Subcutaneous adipose tissue (tissue), 4 donors: Measurements from ENCODE around the gene GIT2. TPM values are rescaled to one million over a fixed set of nuclear protein-coding genes. Genes with fewer than 3 reads are reported as not detected.

Source experiments
- total RNA-seq, 4 donors: library from RNA; depleted of rRNA; stranded (reverse); fragments of >200 nt; gene quantifications; one replicate each; pipeline ENCODE4 v1.1.0, GENCODE V29; 2016
- TF ChIP-seq, protein P1 (sequence below): fragments of 450-650 bp; IDR thresholded peaks from one replicate; pipeline ENCODE4 v1.5.1; 2016; ENCODE audit warnings: low read depth, mild to moderate bottlenecking, control low read depth, antibody characterized with exemption, moderate library complexity

Gene GIT2
- total RNA-seq, 4 donors from 2014 or later = 41.8 to 66.3 (median 53.5) TPM

DNA sequence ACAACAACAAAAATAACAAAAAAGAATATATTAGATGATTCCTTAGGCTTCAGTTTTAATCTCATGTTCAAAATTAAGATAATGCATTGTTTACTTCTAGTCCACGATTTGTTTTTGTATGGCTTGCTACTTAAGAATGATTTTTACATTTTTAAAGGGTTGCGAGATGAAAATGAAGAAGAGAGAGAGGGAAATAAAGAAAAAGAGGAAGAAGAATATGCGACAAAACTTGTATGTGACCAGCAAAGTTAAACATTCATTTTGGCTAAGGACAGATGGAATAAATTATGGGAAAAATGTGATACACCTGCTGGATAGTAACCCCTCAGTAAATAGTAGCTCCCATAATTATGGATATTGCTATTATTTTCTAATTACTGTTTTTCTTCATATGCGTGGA, 1.2 kb upstream of the GIT2 start:
- TF ChIP-seq, protein P1, sequence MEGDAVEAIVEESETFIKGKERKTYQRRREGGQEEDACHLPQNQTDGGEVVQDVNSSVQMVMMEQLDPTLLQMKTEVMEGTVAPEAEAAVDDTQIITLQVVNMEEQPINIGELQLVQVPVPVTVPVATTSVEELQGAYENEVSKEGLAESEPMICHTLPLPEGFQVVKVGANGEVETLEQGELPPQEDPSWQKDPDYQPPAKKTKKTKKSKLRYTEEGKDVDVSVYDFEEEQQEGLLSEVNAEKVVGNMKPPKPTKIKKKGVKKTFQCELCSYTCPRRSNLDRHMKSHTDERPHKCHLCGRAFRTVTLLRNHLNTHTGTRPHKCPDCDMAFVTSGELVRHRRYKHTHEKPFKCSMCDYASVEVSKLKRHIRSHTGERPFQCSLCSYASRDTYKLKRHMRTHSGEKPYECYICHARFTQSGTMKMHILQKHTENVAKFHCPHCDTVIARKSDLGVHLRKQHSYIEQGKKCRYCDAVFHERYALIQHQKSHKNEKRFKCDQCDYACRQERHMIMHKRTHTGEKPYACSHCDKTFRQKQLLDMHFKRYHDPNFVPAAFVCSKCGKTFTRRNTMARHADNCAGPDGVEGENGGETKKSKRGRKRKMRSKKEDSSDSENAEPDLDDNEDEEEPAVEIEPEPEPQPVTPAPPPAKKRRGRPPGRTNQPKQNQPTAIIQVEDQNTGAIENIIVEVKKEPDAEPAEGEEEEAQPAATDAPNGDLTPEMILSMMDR = no peak

DNA sequence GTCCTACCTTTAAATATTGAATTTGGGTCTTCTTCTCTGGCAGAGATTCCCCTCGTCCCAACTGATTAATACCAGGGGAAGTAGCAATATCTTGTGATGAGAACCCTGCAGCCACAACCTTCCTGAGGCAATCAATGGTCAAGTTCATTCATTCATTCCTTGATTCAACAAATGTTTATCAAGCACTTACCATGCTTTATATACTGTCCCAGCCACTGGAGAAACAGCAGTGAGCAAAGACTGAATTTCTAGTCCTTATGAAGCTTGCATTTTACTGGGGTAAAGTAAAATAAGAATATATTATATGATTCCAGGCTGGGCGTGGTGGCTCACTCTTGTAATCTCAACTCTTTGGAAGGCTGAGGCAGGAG, 300 bp upstream of the GIT2 start:
- TF ChIP-seq, protein P1 = no peak

DNA sequence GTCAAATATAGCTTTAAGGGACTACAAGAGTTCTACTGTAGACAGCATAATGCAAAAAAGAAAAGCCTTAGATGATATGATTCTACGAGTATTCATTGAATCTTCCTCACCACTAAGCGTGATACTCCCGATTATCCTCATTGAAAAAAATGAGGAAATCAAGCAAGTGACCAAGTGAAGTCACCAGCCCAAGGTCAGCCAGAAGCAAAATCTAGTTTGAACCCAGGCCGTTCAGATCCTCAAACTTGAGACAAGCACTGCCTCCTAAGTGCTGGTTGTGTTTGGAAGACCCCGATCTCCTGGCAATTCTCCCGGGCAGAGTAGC, 845 bp downstream of the GIT2 start:
- TF ChIP-seq, protein P1 = no peak

DNA sequence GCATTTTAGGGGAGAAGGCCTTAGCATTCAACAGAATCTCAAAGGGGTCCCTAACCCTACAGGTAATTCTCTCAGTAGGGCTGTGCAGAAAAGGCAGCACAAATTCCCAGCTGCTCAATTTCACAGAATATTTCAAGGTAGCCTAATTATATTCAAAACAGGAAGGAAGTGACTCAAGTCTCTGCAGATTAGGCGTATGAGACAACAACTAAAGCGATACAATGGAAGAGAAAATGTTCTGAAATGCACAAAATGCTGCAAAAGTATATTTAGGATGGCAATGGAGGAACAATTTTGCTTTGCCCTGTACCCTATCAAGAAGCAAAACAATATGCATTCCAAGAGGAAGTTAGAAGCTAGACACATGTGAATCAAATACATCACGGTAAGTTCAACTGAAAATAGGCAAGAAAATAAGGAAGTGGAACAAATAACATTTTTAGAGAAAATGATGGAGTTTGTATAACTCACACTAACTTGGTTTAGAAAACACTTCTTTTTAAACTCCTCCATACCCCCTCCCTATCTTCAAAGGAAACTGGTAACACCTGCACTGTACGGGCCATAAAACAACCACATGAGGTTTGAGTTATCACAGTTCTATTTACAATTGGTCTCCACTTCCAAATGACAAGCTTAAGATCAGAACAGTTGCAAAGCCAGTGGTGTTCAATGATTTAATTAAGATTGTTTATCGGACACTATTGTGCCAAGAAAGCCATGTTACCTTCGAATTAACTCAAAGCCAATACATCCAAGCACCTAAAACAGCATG, 1.6 kb downstream of the GIT2 start:
- TF ChIP-seq, protein P1 = no peak

DNA sequence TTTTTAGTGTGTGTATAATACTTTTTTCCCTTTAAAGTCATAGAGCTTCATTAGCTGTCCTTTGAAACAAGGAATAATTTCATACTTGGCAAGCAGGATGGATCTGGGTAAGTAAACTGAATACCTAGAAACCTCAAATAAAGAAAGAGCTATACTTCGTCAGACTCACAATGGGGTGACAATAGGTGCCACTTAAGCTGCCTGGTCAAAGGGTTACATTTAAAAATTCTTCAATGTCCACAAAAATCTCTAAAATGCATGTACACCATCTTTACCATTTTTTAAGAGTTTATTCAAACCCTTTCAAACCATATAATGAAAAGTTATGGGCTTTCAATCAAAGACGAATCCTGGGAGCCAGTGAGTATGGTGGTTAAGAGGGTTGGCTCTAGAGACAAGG, 3.1 kb downstream of the GIT2 start:
- TF ChIP-seq, protein P1 = no peak

DNA sequence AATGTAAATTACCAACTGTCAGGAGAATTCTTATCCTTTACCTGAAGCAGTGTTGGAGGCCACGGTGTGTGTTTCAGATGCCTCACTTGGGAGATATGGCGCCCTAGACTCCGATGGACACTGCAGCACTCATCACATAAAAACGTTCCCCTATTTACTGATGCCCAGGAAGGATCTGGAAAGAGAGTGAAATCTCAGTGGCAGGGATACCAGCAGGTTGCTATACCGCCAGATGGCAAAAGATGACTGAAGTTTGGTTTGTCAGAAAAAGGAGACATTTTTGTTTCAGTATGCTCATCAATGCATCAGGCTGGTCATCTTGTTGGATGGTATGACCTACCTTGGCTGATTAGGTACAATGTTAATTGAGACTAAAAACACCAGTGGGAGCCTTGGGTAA, 4.6 kb downstream of the GIT2 start:
- TF ChIP-seq, protein P1 = no peak

DNA sequence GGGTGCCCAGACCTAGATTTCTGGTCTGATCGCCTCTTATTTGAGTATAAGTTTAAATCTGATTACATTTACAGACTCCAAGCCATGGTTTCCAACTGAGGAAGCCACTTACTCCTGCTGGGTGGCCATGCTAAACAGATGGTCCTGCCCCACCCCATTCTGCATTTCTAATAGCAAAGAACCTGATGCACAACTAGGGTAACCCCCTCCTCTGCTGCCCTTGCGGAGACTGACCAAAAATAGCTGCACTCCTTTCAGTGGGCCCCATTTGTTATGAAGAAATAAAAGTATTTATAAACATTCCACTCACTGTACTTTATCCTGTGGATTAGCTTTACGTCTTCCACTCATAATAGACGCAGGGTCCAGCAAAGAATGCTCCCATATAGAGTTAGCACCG, 6.8 kb downstream of the GIT2 start:
- TF ChIP-seq, protein P1 = no peak
